Calu3 (cell line): ENCODE measurements around the gene SLC35G6. TPM values are rescaled to one million over a fixed set of nuclear protein-coding genes. Genes with fewer than 3 reads are reported as not detected.

Source experiments
- BruUV-seq: library from RNA; stranded (reverse); fragments of 400-500 nt; replicated peaks from 2 replicates; lab custom pipeline; 2021; lab: Mats Ljungman, UMichigan
- CTCF ChIA-PET: fragments of 300-600 bp; sonication (Branson Sonifier 250); formaldehyde crosslinking; loops from one replicate; lab custom pipeline; 2022; ENCODE audit warnings: antibody characterized with exemption; lab: Charles Lee
- DNase-seq: peaks from one replicate; pipeline ENCODE4 v3.0.0; 2022
- H3K27ac Mint-ChIP-seq: one replicate; pipeline ENCODE4 v1.8.0; 2022; ENCODE audit warnings: mixed read lengths; ENCODE audit not compliant: unreplicated experiment
- H3K27me3 Mint-ChIP-seq: one replicate; pipeline ENCODE4 v1.8.0; 2022; ENCODE audit warnings: mixed read lengths; ENCODE audit not compliant: unreplicated experiment
- H3K36me3 Mint-ChIP-seq: one replicate; pipeline ENCODE4 v1.8.0; 2022; ENCODE audit warnings: mild to moderate bottlenecking, moderate library complexity, mixed read lengths; ENCODE audit not compliant: insufficient read depth, unreplicated experiment
- H3K4me1 Mint-ChIP-seq: one replicate; pipeline ENCODE4 v1.8.0; 2022; ENCODE audit warnings: mild to moderate bottlenecking, low read depth, mixed read lengths; ENCODE audit not compliant: unreplicated experiment
- H3K4me3 Mint-ChIP-seq: one replicate; pipeline ENCODE4 v1.8.0; 2022; ENCODE audit warnings: mild to moderate bottlenecking, low read depth, moderate library complexity, mixed read lengths; ENCODE audit not compliant: unreplicated experiment
- H3K9me3 Mint-ChIP-seq: one replicate; pipeline ENCODE4 v1.8.0; 2022; ENCODE audit warnings: low read depth, mixed read lengths; ENCODE audit not compliant: unreplicated experiment
- CTCF ChIP-seq: fragments of 200-600 bp; IDR thresholded peaks from one replicate; pipeline ENCODE4 v1.8.0; 2022; ENCODE audit warnings: antibody characterized with exemption; ENCODE audit not compliant: unreplicated experiment
- intact Hi-C: fragments of 100-400 bp; cut with micrococcal nuclease; formaldehyde crosslinking; loops from one replicate; pipeline ENCODE4 v1.10.0; 2022; ENCODE audit not compliant: unreplicated experiment
- total RNA-seq: library from RNA; stranded (reverse); gene quantifications from 2 replicates; pipeline ENCODE4 v1.2.3, GENCODE V29; 2022

SLC35G6 gene
- total RNA-seq, 1 experiment from 2014 or later = not detected

- intact Hi-C loops = no loop called here
- CTCF ChIA-PET = no interaction called here
- H3K4me1 Mint-ChIP-seq = peaks cover 13% of the 10 kb centered on the region
Observed at GRCh38 chr17:7496470-7497183, 15.4 kb downstream of the SLC35G6 start.

GRCh38 chr17:7497228-7497627 is 16.0 kb downstream of the SLC35G6 start:
- no peak for DNase-seq
- Mint-ChIP-seq H3K27ac (no peak overlapping the region), H3K4me1 (peaks cover 9% of the 10 kb centered on the region), H3K9me3 (no peaks in the 10 kb centered on the region), H3K36me3 (peaks cover 45% of the 10 kb centered on the region), H3K27me3 (no peaks in the 10 kb centered on the region), H3K4me3 (no peak overlapping the region)
- CTCF ChIA-PET = no interaction called here
- intact Hi-C loops = no loop called here
- BruUV-seq = no TSS peak
- TF ChIP-seq CTCF = no peak

More at GRCh38 chr17:7496470-7497183, 15.4 kb downstream of the SLC35G6 start:
- no peaks in the 10 kb centered on the region for H3K27me3 Mint-ChIP-seq
- no peak for TF ChIP-seq CTCF
- peaks cover 44% of the 10 kb centered on the region for H3K36me3 Mint-ChIP-seq
- BruUV-seq = TSS peak; percentile 2
- H3K9me3 Mint-ChIP-seq = no peaks in the 10 kb centered on the region
- DNase-seq = no peak
- no peak overlapping the region for H3K4me3 Mint-ChIP-seq
- no peak overlapping the region for H3K27ac Mint-ChIP-seq

- no peaks in the 10 kb centered on the region for H3K27me3 Mint-ChIP-seq
- no peak overlapping the region for H3K4me3 Mint-ChIP-seq
- no peak for DNase-seq
- BruUV-seq = no TSS peak
- H3K4me1 Mint-ChIP-seq = peaks cover 9% of the 10 kb centered on the region
- no peak for TF ChIP-seq CTCF
- intact Hi-C loops = no loop called here
- CTCF ChIA-PET = no interaction called here
- H3K27ac Mint-ChIP-seq = no peak overlapping the region
- no peaks in the 10 kb centered on the region for H3K9me3 Mint-ChIP-seq
- peaks cover 47% of the 10 kb centered on the region for H3K36me3 Mint-ChIP-seq
Observed at GRCh38 chr17:7497636-7498035, 16.4 kb downstream of the SLC35G6 start.

- no TSS peak for BruUV-seq
- Mint-ChIP-seq H3K36me3 (peaks cover 39% of the 10 kb centered on the region), H3K4me3 (no peak overlapping the region), H3K9me3 (no peaks in the 10 kb centered on the region), H3K4me1 (no peaks in the 10 kb centered on the region), H3K27ac (no peak overlapping the region), H3K27me3 (no peaks in the 10 kb centered on the region)
- TF ChIP-seq CTCF = no peak
- no peak for DNase-seq
- CTCF ChIA-PET = no interaction called here
- intact Hi-C loops = no loop called here
Observed at GRCh38 chr17:7499161-7499560, 17.9 kb downstream of the SLC35G6 start.
